ENCODE data around the gene TUBA1B. TPM values are rescaled to one million over a fixed set of nuclear protein-coding genes. Genes with fewer than 3 reads are reported as not detected.
A peak's percentile ranks its signal among the peaks of the same experiment; 100 is the strongest.

Gene TUBA1B
- total RNA-seq, 1 donor from 2014 or later = 497 TPM

DNA sequence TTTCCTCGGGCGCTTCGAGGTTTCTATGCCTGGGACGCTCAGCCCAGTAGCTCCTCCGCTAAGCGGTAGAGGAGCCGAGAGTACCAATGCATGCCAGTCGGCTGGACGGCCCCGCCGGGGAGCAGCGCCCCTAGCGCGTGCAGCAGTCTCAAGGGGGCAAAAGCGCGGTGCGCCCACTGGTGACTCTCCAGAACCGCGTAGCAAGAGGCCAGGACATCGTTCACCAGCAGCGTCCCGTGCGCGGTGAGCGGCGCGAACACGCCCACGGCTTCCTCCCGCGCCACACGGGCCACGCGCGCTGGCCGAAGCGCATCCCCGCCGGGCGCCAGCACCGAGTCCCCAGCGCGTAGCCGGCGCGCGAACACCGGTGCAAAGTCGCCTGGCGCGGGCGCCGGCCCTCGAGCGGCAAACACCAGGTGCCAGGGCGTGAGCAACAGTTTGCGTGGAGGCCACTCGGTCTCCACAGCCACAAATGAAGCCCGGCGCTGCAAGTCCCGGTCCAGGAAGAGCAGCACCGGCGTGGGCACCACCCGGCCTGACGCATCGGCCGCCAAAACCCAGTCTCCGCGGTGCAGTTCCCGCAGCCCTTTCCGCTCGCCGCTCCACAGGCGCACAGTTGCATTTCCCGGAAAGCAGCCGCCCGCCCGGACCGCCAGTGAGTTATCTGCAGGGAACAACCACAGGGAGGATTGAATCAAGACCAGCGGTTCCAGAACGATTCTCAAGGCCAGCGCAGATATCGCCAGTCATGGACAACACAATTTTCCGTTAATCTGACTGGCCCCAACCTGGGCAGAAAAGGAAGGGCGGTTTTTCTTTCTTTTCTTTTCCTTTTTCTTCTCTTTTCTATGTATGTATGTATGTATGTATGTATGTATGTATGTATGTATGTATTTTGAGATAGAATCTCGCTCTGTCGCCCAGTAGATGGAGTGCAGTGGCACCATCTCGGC is 41.1 kb downstream of the TUBA1B start:
- Mint-ChIP-seq H3K4me1 (ENCODE audit: unreplicated experiment) (peaks cover 34% of the 10 kb centered on the region), H3K27ac (ENCODE audit: unreplicated experiment) (no peak overlapping the region), H3K36me3 (ENCODE audit: unreplicated experiment) (no peaks in the 10 kb centered on the region), H3K9me3 (ENCODE audit: unreplicated experiment) (no peaks in the 10 kb centered on the region), H3K27me3 (ENCODE audit: unreplicated experiment) (peaks cover 32% of the 10 kb centered on the region), H3K4me3 (ENCODE audit: unreplicated experiment) (peak overlapping the region; percentile 66)
- TF ChIP-seq, protein P1, sequence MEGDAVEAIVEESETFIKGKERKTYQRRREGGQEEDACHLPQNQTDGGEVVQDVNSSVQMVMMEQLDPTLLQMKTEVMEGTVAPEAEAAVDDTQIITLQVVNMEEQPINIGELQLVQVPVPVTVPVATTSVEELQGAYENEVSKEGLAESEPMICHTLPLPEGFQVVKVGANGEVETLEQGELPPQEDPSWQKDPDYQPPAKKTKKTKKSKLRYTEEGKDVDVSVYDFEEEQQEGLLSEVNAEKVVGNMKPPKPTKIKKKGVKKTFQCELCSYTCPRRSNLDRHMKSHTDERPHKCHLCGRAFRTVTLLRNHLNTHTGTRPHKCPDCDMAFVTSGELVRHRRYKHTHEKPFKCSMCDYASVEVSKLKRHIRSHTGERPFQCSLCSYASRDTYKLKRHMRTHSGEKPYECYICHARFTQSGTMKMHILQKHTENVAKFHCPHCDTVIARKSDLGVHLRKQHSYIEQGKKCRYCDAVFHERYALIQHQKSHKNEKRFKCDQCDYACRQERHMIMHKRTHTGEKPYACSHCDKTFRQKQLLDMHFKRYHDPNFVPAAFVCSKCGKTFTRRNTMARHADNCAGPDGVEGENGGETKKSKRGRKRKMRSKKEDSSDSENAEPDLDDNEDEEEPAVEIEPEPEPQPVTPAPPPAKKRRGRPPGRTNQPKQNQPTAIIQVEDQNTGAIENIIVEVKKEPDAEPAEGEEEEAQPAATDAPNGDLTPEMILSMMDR (IDR thresholded peaks at IDR 0.05) = peak; percentile 40
- no peak for DNase-seq (ENCODE audit: extremely low spot score, unreplicated experiment)

DNA sequence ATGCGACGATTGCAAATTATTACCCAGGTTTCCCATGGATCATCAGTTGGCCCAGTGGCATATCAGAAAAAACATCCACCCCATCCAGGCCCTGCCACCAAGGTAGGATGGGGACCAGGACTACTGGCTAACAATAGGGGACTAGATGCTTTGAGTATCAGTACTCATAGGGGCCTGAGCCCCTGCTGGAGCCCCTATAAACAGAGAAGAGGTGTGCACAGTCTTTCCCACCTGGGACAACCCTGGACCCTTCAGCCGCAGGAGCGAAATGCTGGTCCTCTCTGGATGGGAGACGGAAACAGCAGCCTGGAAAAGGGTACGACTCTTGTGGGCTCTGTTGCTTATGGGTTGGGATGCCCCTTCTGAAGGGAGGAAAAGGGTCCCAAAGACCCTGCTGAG is 42.3 kb downstream of the TUBA1B start:
- no peak for DNase-seq (ENCODE audit: extremely low spot score, unreplicated experiment)
- H3K4me3 Mint-ChIP-seq (ENCODE audit: unreplicated experiment) = no peak overlapping the region
- TF ChIP-seq, protein P1 (IDR thresholded peaks at IDR 0.05) = no peak
- peaks cover 31% of the 10 kb centered on the region for H3K4me1 Mint-ChIP-seq (ENCODE audit: unreplicated experiment)
- H3K27me3 Mint-ChIP-seq (ENCODE audit: unreplicated experiment) = peaks cover 28% of the 10 kb centered on the region
- no peak overlapping the region for H3K27ac Mint-ChIP-seq (ENCODE audit: unreplicated experiment)
- H3K9me3 Mint-ChIP-seq (ENCODE audit: unreplicated experiment) = no peaks in the 10 kb centered on the region
- H3K36me3 Mint-ChIP-seq (ENCODE audit: unreplicated experiment) = no peaks in the 10 kb centered on the region

DNA sequence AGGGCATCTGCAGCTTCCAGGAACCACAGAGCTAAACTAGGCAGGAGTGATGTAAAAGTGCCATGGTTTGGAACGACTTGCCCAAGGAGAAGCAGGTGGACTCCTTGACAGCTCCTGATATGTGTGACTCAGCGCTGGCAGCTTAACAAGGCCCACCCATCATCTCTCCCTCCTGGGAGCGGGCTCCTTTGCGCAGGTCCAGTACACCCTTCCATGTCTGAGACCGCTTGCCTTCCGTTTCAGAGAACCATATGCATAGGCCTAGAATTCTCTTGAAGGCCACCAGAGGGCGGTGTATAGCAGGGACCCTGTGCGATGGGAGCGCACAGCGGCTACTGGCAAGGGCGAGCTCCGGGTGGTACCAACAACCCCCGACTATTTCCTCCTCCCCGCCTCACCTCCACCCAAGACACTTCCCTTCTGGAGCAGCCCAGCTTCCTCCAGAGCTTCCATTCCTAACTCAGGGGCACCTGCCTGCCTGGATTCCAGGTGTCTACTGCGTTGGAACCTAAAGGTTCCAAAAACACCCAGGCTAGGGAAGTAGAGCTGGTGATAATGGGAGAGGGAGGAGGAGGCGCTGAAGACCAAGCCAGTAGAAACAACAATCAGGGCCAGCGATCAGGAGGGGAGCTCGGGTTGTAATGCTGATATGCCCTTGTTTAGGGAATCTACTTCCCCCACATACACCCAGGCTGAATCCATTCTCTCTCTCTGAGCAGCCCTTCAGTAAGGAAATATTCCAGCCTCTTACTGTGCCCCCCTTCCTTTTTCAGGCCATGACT is 42.9 kb downstream of the TUBA1B start:
- H3K4me3 Mint-ChIP-seq (ENCODE audit: unreplicated experiment) = peak overlapping the region; percentile 10
- peak; percentile 89 for DNase-seq (ENCODE audit: extremely low spot score, unreplicated experiment)
- peaks cover 22% of the 10 kb centered on the region for H3K27me3 Mint-ChIP-seq (ENCODE audit: unreplicated experiment)
- H3K4me1 Mint-ChIP-seq (ENCODE audit: unreplicated experiment) = peaks cover 28% of the 10 kb centered on the region
- TF ChIP-seq, protein P1 (IDR thresholded peaks at IDR 0.05) = peak; percentile 91
- H3K36me3 Mint-ChIP-seq (ENCODE audit: unreplicated experiment) = no peaks in the 10 kb centered on the region
- H3K9me3 Mint-ChIP-seq (ENCODE audit: unreplicated experiment) = no peaks in the 10 kb centered on the region
- no peak overlapping the region for H3K27ac Mint-ChIP-seq (ENCODE audit: unreplicated experiment)

DNA sequence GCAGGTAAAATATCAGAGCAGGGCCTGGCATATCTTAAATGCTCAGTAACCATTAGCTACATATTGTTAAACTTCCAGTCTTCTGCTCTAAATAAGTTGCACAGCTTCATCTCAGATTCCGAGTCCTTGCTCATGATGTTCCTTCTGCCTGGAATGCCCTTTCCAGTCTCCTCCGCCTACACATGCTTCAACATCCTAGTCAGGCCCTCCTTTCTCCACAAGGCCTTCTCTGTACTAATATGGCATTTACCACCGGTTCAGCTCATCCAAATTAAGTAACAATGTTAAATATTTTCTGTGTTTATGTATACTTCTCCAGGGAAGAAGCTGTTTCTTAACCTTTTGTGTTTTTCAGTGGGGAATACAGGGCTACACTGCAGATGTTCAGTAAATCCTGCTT is 45.1 kb downstream of the TUBA1B start:
- peaks cover 18% of the 10 kb centered on the region for H3K4me1 Mint-ChIP-seq (ENCODE audit: unreplicated experiment)
- TF ChIP-seq, protein P1 (IDR thresholded peaks at IDR 0.05) = no peak
- H3K9me3 Mint-ChIP-seq (ENCODE audit: unreplicated experiment) = no peaks in the 10 kb centered on the region
- no peak for DNase-seq (ENCODE audit: extremely low spot score, unreplicated experiment)
- no peaks in the 10 kb centered on the region for H3K36me3 Mint-ChIP-seq (ENCODE audit: unreplicated experiment)
- H3K4me3 Mint-ChIP-seq (ENCODE audit: unreplicated experiment) = no peak overlapping the region
- H3K27ac Mint-ChIP-seq (ENCODE audit: unreplicated experiment) = no peak overlapping the region
- H3K27me3 Mint-ChIP-seq (ENCODE audit: unreplicated experiment) = peaks cover 15% of the 10 kb centered on the region

DNA sequence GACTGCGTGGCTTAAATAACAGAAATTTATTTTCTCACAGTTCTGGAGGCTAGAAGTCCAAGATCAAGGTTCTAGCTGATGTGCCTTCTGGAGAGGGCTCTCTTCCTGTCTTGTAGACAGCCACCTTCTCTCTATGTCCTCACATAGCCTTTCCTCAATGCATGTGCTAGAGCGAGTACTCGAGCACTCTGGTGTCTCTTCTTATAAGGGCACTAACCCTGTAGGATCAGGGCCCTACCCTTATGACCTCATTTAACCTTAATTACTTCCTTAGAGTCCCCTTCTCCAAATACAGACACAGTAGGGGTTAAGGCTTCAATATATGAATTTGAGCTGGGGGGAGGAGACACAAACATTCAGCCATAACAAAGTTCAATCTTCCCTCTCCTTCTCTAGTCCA is 46.8 kb downstream of the TUBA1B start:
- TF ChIP-seq, protein P1 (IDR thresholded peaks at IDR 0.05) = no peak
- peaks cover 10% of the 10 kb centered on the region for H3K4me1 Mint-ChIP-seq (ENCODE audit: unreplicated experiment)
- H3K4me3 Mint-ChIP-seq (ENCODE audit: unreplicated experiment) = no peak overlapping the region
- no peak overlapping the region for H3K27ac Mint-ChIP-seq (ENCODE audit: unreplicated experiment)
- peaks cover 12% of the 10 kb centered on the region for H3K27me3 Mint-ChIP-seq (ENCODE audit: unreplicated experiment)
- DNase-seq (ENCODE audit: extremely low spot score, unreplicated experiment) = no peak
- no peaks in the 10 kb centered on the region for H3K9me3 Mint-ChIP-seq (ENCODE audit: unreplicated experiment)
- no peaks in the 10 kb centered on the region for H3K36me3 Mint-ChIP-seq (ENCODE audit: unreplicated experiment)

All from osteocyte (in vitro differentiated cells).